SW 1271 (cell line): ENCODE measurements around the gene GZMM.

Experiments
- DNase-seq, 2 experiments: peaks; one replicate each; lab custom pipeline; 2025; lab: John Stamatoyannopoulos, UW

The GZMM gene

DNA sequence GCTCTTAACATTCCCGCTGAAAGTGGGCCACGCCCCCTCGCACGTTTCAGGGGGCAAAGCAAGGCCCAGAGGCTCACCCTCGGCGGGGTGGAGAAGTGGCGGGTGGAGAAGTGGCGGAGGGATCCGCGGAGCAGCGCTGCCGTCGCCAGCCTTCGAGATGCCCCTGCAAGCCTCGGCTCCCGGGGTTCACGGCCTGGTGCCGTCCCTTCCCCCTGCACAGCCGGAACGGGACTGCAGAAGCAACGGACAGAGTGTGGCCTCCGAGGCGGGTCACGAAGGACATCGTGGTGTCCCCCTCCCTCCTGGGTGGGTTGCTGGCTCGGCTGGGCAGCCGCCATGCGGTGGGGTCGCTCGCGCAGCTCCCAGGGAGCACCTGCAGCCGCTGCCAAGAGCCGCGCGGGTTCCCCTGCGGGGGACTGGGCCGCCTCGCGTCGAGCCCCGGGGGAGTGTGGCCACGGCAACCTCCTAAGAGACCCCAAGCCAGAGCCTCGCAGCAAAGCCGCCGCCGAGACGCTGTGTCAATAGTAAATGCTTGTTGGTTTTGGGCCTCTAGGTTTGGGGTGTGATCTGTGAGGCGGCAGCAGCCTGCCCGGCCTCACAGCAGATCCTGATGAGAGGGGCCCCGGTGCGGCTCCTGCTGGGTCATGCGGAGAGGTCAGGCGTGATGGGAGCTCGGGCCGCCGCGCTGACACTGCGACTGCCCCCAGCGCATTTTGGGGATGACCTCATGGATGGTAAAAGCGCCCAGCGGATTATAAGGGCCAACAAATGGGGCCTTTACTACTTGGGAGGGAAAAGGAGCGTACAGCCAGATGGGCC is 31.1 kb upstream of the GZMM start:
- DNase-seq = no peak

GRCh38 chr19:513368-514165 is 30.3 kb upstream of the GZMM start:
- DNase-seq = no peak

DNA sequence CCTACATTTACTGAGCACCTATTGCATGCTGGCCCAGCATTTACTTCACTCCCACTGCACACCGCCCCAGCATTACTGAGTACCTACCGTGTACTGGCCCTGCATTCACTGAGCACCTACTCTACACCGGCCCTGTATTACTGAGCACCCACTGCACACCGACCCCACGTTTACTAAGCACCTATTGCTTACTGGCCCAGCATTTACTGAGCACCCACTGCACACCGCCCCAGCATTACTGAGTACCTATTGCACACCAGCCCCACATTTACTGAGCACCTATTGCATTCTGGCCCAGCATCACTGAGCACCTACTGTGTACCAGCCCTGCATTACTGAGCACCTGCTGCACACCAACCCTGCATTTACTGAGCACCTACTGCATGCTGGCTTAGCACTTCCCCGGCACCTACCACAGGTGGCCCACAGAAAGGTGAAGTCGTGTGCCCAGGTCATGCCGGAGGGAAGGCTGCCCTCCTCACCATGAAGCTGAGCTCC is 29.6 kb upstream of the GZMM start:
- no peak for DNase-seq

DNA sequence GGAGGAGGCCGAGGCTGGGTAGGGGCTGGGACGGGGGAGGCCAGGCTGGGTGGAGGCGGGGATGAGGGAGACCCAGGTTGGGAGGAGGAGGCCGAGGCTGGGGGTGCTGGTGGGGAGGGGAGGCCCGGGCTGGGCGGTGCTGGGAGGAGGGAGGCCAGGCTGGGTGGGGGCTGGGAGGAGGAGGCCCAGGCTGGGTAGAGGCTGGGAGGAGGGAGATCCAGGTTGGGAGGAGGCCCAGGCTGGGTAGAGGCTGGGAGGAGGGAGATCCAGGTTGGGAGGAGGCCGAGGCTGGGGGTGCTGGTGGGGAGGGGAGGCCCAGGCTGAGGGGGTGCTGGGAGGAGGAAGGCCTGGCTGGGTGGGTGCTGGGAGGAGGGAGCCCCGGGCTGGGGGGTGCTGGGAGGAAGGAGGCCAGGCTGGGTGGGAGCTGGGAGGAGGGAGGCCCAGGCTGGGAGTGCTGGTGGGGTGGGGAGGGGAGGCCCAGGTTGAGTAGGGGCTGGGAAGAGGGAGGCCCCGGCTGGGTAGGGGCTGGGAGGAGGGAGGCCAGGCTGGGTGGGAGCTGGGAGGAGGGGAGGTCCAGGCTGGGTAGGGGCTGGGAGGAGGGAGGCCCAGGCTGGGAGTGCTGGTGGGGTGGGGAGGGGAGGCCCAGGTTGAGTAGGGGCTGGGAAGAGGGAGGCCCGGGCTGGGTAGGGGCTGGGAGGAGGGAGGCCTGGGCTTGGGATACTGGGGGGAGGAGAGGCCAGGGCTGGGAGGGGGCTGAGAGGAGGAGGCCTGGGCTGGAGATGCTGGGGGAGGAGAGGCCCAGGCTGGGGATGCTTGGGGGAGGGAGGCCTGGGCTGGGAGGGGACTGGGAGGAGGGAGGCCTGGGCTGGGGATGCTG is 25.9 kb upstream of the GZMM start:
- DNase-seq = no peak

- no peak for DNase-seq
Observed at GRCh38 chr19:518598-519231, 25.1 kb upstream of the GZMM start.

- no peak for DNase-seq
Observed at GRCh38 chr19:519449-519865, 24.4 kb upstream of the GZMM start.

- no peak for DNase-seq
Observed at GRCh38 chr19:522726-523125, 21.1 kb upstream of the GZMM start.

DNA sequence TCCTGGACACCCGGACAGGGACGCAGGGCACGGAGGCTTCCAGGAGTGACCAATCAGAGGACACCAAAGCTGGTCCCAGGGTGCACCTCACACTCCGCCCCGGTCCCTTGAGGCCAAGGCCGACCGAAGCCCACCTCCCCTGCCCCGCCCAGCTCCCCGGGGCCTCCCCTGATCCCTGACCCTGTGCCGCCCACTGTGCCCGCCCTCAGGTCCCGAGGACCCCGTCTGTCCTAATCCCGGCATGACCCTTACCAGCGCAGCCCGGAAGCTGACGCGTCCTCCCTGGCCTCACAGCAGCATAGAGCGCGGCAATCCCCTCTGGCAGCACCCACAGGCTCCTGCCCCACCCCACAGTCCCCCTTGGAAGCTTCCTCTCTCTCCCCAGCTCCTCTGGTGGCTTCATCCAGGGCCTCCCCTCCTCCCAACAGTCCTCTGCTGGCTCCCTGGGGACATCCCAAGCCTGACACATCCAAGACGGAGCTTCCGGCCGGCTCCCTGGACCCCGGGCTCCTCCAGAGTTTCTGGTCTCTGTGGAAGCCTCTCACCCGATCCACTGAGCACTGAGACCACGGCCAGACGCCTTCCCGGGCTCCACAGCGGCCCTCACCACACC is 19.7 kb upstream of the GZMM start:
- DNase-seq = no peak

GRCh38 chr19:525029-525428 is 18.8 kb upstream of the GZMM start:
- DNase-seq = no peak

GRCh38 chr19:525857-526419 is 17.9 kb upstream of the GZMM start:
- no peak for DNase-seq

GRCh38 chr19:530134-531008 is 13.5 kb upstream of the GZMM start:
- no peak for DNase-seq

GRCh38 chr19:531009-531752 is 12.7 kb upstream of the GZMM start:
- DNase-seq = peak; percentile 68 to 77

DNA sequence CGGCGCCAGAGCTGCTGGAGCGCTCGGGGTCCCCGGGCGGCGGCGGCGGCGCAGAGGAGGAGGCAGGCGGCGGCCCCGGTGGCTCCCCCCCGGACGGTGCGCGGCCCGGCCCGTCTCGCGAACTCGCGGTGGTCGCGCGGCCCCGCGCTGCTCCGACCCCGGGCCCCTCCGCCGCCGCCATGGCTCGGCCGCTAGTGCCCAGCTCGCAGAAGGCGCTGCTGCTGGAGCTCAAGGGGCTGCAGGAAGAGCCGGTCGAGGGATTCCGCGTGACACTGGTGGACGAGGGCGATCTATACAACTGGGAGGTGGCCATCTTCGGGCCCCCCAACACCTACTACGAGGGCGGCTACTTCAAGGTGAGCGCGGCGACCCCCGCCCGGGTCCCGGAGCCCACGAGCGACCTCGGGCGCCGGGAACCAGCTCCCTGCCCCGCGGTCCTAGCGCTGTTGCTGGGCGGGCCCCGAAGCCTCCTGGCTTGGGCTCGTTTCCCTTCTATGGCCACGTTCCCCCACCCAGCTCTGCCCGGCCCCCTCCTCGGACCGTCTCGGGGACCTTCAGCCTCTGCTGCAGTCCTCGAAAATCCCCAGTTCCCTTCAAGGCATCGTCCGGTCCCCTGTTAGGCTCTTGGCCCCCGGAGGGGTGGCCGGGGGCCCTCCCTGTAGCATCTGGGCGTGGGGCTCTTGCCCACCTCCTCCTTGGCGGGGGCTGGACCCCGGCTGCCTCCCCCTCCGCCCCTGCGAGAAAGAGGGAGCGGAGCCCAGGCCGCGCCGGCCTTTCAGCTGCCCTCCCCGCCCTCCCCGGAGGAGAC is 11.9 kb upstream of the GZMM start, which contains the start of gene CDC34:
Gene CDC34, plus strand, starts transcription at position 8 of the 808 bp plus-strand sequence. Its CDS starts 172 bp downstream, at position 180.
- DNase-seq = no peak

- peak in 1 of 2 experiments; percentile 68 for DNase-seq
Observed at GRCh38 chr19:532561-533363, 11.1 kb upstream of the GZMM start.

GRCh38 chr19:533364-534058 is 10.3 kb upstream of the GZMM start:
- DNase-seq = no peak

GRCh38 chr19:534088-534487 is 9.8 kb upstream of the GZMM start:
- no peak for DNase-seq
